ENCODE data around the gene PTTG2.
"Not testable (repeated sequence)": the region's sequence is repeated elsewhere in the genome, so short reads cannot be mapped to it uniquely, and the experiment has no call there.

The PTTG2 gene

GRCh38 chr4:37953156-37953555, 7.0 kb upstream of the PTTG2 start:
- intact Hi-C loops (cut with DNase I), result no loop called here
- no peak for DNase-seq

- intact Hi-C loops (cut with DNase I), result no loop called here
- no peak for DNase-seq
These were observed 6.4 kb upstream of the PTTG2 start for GRCh38 chr4:37953620-37954293.

DNA sequence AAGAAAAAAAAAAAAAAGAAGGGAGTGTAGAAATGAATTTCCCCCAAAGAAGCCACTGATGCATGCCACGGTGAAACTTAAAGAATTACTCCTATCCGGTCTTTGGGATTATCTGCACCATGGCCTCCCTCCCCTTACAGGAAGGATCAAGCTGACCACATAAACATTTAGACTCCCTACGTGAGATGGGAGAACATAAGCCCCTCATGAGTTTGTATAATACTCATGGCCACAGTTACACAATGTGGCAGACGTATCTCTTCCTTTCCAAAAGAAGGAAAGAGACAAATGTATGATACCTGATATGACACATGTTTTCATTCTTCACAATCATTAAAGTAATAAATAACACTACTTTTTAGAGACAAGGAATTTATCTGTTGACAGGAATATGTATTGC, 3.3 kb upstream of the PTTG2 start:
- no peak for DNase-seq
- intact Hi-C loops (cut with DNase I), result no loop called here

DNA sequence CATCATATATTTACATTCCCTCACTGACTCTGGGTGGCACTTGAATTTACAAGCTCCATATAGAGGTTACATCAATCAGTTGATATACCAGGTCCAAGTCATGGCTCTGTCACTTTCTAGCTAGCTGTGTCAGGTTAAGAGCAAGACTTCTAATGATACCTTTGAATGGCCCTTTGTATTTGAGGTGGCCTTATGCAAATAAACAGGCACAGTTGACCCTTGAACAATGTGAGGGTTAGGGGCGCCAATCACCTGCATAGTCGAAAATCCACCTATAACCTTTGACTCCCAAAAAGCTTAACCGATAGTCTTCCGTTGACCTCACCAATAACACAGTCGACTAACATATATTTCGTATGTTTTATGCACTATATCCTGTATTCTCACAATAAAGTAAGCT, 1.3 kb upstream of the PTTG2 start:
- no peak for DNase-seq
- intact Hi-C loops (cut with DNase I), result no loop called here

DNA sequence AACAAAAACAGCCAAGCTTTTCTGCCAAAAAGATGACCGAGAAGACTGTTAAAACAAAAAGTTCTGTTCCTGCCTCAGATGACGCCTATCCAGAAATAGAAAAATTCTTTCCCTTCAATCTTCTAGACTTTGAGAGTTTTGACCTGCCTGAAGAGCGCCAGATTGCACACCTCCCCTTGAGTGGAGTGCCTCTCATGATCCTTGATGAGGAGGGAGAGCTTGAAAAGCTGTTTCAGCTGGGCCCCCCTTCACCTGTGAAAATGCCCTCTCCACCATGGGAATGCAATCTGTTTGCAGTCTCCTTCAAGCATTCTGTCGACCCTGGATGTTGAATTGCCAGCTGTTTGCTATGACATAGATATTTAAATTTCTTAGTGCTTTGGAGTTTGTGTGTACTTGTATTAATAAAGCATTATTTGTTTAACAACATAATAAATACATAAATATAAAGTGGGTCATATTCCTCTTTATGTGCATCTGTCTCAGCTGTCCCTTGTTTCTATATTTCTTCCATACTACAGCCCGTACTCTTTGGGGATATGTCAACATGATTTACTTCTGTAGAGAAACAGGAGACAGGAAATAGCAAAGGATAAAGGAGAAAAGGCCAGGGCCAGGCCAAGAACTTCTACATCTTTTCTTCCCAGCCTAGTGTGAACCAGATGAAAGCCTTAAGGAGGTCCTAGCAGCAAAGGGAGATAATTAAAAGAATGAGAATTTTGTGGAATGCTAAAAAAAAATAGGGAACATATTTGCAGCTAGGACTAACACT, 667 bp downstream of the PTTG2 start:
- no peak for DNase-seq
- intact Hi-C loops (cut with DNase I), result no loop called here

DNA sequence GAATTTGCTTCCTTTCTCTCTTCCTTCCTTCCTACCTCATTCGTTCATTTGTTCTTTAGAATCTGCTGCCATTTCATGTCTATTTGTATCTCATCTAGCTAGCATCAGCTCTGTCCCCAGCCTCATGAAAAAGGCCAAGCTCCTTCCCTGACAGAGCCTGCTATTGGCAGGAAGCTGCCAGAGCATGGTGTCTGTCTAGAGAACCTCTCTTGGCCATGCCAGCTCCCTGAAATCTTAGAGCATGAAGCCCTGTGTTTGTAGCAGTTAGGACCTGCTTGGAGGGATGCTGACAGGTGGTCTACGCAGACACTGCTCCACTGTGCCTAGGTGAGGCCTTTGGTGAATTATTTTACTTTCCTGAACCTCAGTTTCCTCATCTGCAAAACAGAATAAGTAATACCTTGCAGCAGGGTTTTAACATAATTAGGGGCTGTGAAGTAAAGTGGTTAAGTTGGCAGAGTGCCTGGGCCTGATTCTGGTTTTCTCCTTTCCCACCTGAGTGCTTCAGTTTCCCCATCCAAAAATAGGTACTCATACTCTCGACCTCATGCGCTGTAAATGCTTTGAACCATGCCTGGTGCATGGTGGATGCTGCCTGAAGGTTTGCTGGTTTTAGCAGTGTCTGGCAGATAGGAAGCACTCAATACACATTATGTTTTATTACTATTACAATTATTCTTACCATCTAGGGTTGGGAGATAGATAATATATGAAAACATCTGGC, 4.7 kb downstream of the PTTG2 start:
- no peak for DNase-seq
- intact Hi-C loops (cut with DNase I), result no loop called here

DNA sequence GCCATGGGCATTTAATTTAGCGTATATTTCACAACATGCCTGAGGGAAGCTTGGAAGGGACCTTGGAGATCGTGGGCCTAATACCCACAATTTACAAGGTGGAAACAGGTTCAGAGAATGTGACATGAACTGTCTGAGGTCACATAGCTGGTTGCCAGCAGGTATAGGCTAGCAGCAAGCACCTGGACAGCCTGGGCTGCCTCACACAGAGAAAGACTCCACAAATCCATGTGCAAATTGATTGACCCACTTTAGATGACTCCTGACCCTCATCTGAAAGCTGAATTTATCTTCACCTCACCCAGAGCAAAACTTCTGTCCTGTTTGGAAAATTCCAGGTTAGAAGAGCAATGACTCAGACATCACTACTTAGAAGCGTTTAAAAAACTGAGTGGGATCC, 5.8 kb downstream of the PTTG2 start:
- intact Hi-C loops (cut with DNase I), result no loop called here

DNA sequence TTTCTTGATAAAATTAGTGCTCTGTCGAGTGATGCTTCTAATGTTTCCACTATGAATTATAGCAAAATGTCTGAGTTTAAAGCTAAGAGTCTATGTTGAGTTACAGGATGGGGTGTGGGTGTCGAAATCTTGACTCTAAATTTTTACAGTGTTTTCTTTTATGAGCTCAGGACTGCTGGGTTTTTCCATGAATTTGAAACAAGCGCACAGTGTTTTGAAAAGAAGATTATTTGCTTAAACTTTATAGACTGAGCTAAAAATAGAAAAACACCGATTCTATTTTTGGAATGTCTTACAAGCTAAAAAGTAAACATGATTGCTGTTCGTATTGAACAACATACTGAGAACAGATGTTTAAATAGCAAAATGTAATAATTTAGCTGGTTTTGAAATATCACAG, 7.5 kb downstream of the PTTG2 start:
- intact Hi-C loops (cut with DNase I), result no loop called here
- DNase-seq, result no peak

More for the DNA sequence above, 5.8 kb downstream of the PTTG2 start:
- peak in 1 of 42 donors; percentile 34 for DNase-seq

GRCh38 chr4:37968747-37969146, 8.5 kb downstream of the PTTG2 start:
- intact Hi-C loops (cut with DNase I), result no loop called here

DNA sequence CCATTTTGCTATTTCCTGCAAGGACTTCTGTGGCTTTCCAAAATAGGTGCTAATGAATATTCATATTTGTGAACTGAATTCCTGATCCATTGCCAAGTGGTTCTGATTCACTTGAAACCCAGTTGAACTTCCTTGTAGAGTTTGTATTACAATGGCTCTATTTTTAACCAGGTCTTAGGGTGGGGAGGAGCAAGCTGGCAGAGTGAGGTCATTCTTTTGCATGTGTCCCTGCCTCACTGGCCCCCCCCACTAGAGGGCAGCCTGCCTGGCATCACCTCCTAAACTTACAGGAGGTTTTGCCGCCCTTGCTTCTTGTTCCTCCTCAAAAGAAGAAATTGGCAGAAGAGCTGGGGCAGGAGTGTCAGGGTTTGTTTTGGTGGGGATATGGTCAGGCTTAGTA, 10.5 kb downstream of the PTTG2 start:
- peak in 18 of 42 donors; percentile 15 to 65 (median 24) for DNase-seq
- intact Hi-C loops (cut with DNase I), result no loop called here

More at GRCh38 chr4:37968747-37969146, 8.5 kb downstream of the PTTG2 start:
- DNase-seq, result no peak

GRCh38 chr4:37971202-37971601, 11.0 kb downstream of the PTTG2 start:
- intact Hi-C loops (cut with DNase I), result no loop called here
- no peak for DNase-seq

DNA sequence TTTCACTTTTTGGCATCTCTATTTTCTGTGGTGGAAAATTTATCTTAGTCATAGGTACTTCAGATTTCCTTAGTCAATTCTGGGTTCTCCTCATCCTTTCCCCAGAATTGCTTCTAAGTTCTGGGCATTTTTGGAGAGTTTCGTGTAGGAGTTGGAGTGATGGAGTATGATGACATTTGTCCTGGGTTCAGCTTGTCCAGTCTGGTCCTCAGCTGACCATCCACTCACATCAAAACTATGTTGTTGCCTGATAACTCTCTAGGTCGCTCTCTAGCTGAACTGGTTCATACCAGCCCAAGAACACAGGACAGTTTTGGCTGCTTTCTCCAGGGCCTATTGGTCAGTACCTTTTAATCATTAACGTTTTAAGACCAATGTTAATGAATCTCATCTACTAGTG, 13.2 kb downstream of the PTTG2 start:
- DNase-seq, result no peak
- intact Hi-C loops (cut with DNase I), result no loop called here

DNA sequence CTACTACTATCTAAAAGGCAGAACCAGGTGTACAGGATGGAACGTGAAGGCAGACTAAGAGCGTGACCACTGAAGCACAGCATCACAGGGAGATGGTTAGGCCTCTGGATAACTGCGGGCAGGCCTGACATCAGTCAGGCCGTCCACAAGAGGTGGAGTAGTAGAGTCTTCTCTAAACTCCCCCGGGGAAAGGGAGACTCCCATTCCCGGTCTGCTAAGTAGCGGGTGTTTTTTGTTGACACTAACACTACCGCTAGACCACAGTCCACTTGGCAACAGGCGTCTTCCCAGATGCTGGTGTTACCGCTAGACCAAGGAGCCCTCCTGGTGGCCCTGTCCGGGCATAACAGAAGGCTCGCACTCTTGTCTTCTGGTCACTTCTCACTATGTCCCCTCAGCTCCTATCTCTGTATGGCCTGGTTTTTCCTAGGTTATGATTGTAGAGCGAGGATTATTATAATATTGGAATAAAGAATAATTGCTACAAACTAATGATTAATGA, 15.2 kb downstream of the PTTG2 start:
- intact Hi-C loops (cut with DNase I), result loop anchor here (5.0 kb wide), 1 partner anchor 148 kb away; the partner anchor contains the start of gene PGM2
- DNase-seq, result not testable (repeated sequence)

- DNase-seq, result no peak
- intact Hi-C loops (cut with DNase I), result loop anchor here (5.0 kb wide), 1 partner anchor 149 kb away; the partner anchor contains the start of gene PGM2
These were observed 16.3 kb downstream of the PTTG2 start for GRCh38 chr4:37976507-37976906.

DNA sequence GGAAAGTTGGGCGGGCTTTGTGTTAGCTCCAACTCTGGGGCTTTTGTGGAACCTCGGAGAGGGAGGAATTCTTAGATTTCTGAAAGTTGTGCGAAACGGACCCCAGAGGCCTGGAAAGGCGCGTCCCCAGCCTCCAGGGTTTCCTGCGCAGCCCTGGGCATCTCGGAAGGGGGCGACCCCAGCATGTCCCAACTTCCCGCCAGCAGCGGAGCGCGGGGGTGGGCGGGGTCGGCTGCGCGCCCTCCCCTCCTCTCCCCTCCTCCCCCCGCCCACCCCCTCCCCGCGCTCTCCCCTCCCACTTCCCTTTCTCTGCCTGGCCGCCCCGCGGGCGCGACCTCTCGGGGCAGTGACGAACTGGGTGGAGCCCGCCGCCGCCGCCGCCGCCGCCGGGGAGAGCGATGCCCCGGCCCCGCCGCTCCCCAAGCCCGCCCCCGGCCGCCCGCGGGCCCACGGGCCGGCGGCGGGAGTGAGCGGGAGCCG, 16.8 kb downstream of the PTTG2 start:
- intact Hi-C loops (cut with DNase I), result loop anchor here (5.0 kb wide), 1 partner anchor 150 kb away; the partner anchor contains the start of gene PGM2
- DNase-seq, result peak in 40 of 42 donors; percentile 25 to 81 (median 64)

DNA sequence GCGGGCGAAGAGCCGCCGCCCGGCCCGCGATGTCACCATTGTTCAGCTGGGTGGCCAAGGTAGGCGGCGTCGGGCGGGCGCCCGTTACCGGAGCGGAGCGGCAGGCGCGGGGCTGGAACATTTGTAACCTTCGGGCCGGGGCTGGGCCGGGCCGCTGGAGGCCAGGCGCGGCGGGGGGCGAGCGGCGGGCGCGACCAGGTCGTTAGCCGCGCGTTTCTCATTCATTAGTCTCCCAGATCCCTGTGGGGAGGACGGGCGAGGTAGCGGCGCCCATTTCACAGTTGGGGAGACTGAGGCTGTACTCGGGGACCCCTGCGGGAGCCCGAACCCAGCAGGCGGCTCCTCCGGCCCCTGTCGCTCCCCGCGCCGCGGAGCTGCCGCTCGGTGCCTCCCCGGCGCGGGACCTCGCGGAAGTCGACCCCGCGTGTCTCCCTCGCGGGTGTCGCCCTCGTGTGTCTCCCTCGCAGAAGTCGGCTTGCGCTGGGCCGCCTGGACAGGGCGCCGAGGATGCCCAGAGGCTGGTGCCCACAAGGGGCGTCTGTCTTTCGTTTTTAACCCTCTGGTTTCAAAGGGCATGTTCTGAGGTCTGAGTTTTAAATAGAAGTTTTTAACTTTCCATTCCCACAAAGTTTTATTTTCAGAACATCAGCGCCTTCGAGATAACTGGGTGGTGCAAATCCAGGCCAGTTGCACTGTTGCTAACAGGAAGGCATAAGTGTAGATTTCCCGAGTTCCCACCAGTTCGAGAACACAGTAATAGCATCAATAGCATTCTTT, 17.5 kb downstream of the PTTG2 start:
- intact Hi-C loops (cut with DNase I), result loop anchor here (5.0 kb wide), 1 partner anchor 150 kb away; the partner anchor contains the start of gene PGM2
- DNase-seq, result peak; percentile 33 to 91 (median 78)

GRCh38 chr4:37978248-37978924, 18.2 kb downstream of the PTTG2 start:
- intact Hi-C loops (cut with DNase I), result loop anchor here (5.0 kb wide), 1 partner anchor 151 kb away; the partner anchor contains the start of gene PGM2
- peak in 6 of 42 donors; percentile 10 to 49 (median 18) for DNase-seq

GRCh38 chr4:37980246-37980645, 20.0 kb downstream of the PTTG2 start:
- DNase-seq, result no peak
- intact Hi-C loops (cut with DNase I), result no loop called here
